HG03097 (cell line): ENCODE data around the gene SLC35G3.
"Not testable (repeated sequence)": the region's sequence is repeated elsewhere in the genome, so short reads cannot be mapped to it uniquely, and the experiment has no call there.

Source experiments
- ATAC-seq: cut with Tn5 transposase; IDR thresholded peaks from one replicate; pipeline ENCODE4 v1.9.1; 2021; ENCODE audit not compliant: unreplicated experiment, low FRiP score

The SLC35G3 gene

GRCh38 chr17:35212668-35213067 is 18.5 kb upstream of the SLC35G3 start:
- no peak for ATAC-seq

GRCh38 chr17:35210741-35211140 is 16.5 kb upstream of the SLC35G3 start:
- no peak for ATAC-seq

- not testable (repeated sequence) for ATAC-seq
These were observed 8.4 kb upstream of the SLC35G3 start for GRCh38 chr17:35202582-35202981.

- not testable (repeated sequence) for ATAC-seq
These were observed 869 bp upstream of the SLC35G3 start for GRCh38 chr17:35195062-35195461.

GRCh38 chr17:35192708-35193107 is 1.5 kb downstream of the SLC35G3 start:
- ATAC-seq: no peak

- ATAC-seq: no peak
These were observed 3.0 kb downstream of the SLC35G3 start for GRCh38 chr17:35191001-35191695.

- no peak for ATAC-seq
These were observed 4.9 kb downstream of the SLC35G3 start for GRCh38 chr17:35189291-35189690.

- ATAC-seq: no peak
These were observed 6.1 kb downstream of the SLC35G3 start for GRCh38 chr17:35188111-35188510.

DNA sequence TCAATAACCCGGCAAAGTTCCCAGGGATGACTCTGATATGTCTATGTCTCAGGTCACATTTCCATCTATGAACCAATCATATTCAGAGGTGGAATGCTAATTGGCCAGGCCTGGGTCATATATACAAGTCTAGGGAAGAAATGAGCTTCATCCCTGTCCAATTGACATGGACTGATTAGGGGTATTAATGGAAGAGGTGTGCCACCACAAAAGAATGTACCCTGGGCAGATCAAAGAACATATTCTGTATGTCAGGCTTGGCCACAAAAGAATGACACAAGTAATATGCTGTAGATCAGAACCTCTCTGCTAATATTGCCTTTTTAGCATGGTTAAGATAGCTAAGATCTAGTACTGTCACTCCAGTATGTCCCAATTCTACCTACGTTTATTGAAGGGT is 6.7 kb downstream of the SLC35G3 start:
- no peak for ATAC-seq

DNA sequence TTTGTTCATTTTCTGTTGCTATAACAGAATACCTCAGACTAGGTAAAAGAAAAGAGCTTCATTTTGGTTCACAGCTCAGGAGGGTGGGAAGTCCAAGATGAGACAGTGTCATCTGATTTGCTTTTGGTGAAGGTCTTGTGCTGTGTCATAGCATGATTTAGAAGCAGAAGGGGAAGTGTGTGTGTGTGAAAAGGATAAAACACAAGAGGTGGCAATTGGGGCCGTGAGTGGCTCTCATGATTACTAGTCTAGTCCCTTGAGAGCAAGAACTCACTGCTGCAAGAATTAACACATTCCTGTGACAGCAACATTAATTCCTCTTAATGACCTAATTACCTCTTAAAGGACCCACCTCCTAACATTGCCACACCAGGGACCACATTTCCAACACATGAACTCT is 8.3 kb downstream of the SLC35G3 start:
- no peak for ATAC-seq

DNA sequence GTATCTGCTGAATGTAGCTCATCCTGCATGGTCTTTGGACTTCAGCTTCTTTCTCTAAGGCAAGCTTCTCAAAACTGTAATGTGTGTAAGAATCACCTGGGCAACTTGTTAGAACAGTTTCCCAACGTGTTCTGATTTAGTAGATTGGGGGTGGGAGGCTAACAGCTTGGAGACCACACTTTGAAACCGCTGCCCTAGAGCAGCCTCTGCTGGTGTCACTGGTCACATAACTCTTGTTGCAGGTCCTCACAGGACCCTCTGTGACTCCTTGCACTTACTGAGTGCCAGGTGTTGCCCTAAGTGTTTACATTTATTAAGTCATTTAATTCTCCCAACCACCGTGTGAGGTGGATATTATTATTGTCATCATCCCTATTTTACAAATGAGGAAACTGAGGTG is 9.9 kb downstream of the SLC35G3 start:
- ATAC-seq: no peak

DNA sequence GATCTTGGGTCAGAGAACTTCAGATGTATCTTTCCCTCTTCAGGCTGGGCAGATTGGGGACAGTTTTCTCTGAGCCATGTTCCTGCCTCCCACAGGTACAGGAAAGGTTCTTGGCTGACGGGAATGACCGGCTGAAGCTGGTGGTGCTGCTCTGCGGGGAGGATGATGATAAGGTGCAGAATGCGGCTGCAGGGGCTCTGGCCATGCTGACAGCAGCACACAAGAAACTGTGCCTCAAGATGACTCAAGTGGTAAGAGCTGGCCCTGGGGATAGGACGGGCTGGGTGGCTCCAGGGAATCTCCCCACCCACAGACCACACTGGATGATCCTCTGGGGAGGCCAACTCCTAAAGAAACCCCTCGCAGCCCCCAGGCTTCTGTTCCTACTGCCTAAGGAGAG is 10.9 kb downstream of the SLC35G3 start:
- no peak for ATAC-seq

- ATAC-seq: not testable (repeated sequence)
These were observed 14.8 kb downstream of the SLC35G3 start for GRCh38 chr17:35179379-35179778.

GRCh38 chr17:35176897-35177296 is 17.3 kb downstream of the SLC35G3 start:
- ATAC-seq: no peak

GRCh38 chr17:35175638-35176415 is 18.4 kb downstream of the SLC35G3 start:
- no peak for ATAC-seq

- no peak for ATAC-seq
These were observed 19.3 kb downstream of the SLC35G3 start for GRCh38 chr17:35174835-35175334.

DNA sequence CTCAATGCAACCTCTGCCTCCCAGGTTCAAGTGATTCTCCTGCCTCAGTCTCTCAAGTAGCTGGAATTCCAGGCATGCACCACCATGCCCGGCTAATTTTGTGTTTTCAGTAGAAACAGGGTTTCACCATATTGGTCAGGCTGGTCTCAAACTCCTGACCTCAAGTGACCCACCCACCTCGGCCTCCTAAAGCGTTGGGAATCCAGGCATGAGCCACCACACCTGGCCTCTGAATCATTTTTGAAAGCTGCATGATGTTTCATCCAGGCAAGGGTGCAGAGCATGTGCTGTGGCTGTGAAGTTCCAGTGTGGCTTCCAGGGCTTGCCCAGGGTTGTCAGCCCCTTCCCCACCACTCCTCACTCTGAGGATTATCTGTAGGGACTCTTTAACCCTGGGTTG is 21.9 kb downstream of the SLC35G3 start:
- not testable (repeated sequence) for ATAC-seq

DNA sequence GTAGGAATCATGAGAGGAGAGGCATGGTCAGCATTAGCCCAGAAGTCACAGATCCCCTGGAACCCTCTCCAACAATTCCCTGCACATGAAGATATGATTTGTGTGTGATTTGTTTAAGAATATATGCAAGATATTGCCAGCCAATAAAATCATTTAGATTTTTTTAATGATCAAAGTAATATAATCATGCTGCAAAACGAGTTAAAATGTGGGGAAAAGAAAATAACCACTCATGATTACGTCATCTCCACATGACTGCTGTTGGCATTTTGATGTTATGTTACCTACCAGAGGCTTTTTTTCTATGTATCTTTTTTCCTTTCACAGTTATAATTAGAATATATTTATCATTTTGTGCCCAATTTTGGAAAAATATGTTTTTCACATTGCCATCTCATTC is 22.4 kb downstream of the SLC35G3 start:
- no peak for ATAC-seq

GRCh38 chr17:35170968-35171771 is 23.0 kb downstream of the SLC35G3 start:
- ATAC-seq: no peak

DNA sequence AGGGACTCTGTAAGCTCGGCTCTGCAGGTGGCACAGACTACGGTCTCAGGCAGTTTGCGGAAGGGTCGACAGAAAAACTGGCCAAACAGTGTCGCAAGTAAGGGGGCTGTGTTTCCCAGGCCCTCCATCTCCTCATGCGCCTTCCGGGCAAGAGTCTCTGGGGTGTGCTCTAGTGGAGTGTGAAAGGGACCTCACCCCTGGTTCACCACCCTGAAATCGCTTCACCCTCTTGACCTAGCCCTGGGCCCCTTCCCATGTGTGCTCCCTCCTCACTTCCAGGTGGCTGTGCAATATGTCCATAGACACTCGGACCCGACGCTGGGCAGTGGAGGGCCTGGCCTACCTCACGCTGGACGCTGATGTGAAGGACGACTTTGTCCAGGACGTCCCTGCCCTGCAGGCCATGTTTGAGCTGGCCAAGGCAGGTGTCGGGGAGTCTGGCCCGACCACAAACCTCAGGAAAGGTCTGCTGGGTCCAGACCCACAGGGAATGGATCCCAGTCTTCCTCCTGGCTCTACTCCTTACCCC is 24.3 kb downstream of the SLC35G3 start:
- ATAC-seq: no peak

DNA sequence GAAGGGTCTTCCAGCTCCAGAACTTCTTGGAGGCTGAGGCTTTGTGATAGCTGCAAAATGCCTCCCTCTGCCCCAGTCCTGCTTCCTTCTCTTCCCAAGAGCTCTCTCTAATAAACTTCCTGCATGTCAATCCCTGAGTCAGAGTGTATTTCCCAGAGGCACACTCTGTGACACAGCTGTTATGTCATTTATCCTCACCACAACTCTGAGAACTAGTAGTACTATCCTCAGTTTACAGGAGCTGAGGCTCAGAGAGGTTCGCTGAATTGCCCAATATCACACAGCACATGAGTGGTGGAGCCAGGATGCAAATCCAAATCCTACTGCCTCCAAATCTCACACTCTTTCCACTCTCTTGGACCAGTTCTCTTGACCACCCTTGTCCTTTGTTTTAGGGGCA is 26.5 kb downstream of the SLC35G3 start:
- ATAC-seq: no peak
